Keratinocyte (primary cell): ENCODE data around the gene TAS2R8. TPM values are rescaled to one million over a fixed set of nuclear protein-coding genes. Genes with fewer than 3 reads are reported as not detected.

Source experiments
- DNase-seq: peaks from one replicate; pipeline ENCODE4 v3.0.0-alpha.2; 2011; ENCODE audit warnings: low read depth, missing footprints, low spot score
- FAIRE-seq: peaks from 2 replicates; lab custom pipeline; 2011; peaks lifted over from hg19 to GRCh38; lab: Jason Lieb, UNC
- H2AFZ ChIP-seq: 2 replicates; pipeline ENCODE4 v1.6.0; 2012; ENCODE audit warnings: low read length, control low read depth, inconsistent platforms; ENCODE audit not compliant: control insufficient read depth
- H3K27ac ChIP-seq: 2 replicates; pipeline ENCODE4 v1.5.1; 2011; ENCODE audit warnings: low read length; ENCODE audit not compliant: control insufficient read depth, insufficient read depth
- H3K27me3 ChIP-seq: 3 replicates; pipeline ENCODE4 v1.6.0; 2011; ENCODE audit warnings: low read length; ENCODE audit not compliant: control insufficient read depth, insufficient read depth; ENCODE audit errors: extremely low read depth
- H3K36me3 ChIP-seq, 2 experiments: 2 replicates in 1 of 2; 3 replicates in 1 of 2; pipeline ENCODE4 v1.5.1; 2011; ENCODE audit warnings: low read length in 2 of 2, mild to moderate bottlenecking in 1 of 2; ENCODE audit not compliant: control insufficient read depth in 2 of 2, insufficient read depth in 2 of 2; ENCODE audit errors: extremely low read depth in 1 of 2
- H3K4me1 ChIP-seq: 3 replicates; pipeline ENCODE4 v1.5.1; 2011; ENCODE audit warnings: low read length; ENCODE audit not compliant: control insufficient read depth, insufficient read depth; ENCODE audit errors: extremely low read depth
- H3K4me2 ChIP-seq: 3 replicates; pipeline ENCODE4 v1.6.0; 2011; ENCODE audit warnings: low read depth, low read length; ENCODE audit not compliant: control insufficient read depth, insufficient read depth; ENCODE audit errors: extremely low read depth
- H3K4me3 ChIP-seq, 3 experiments: fragments of 200-600 bp in 1 of 3; sonication (generic) in 1 of 3; 2 replicates in 2 of 3; 3 replicates in 1 of 3; pipeline ENCODE4 v1.5.1; 2011 to 2016; ENCODE audit warnings: low read length in 3 of 3, mild to moderate bottlenecking in 3 of 3, control low read depth in 2 of 3, inconsistent platforms in 1 of 3, low read depth in 1 of 3, mixed read lengths in 1 of 3, mixed run types in 1 of 3, moderate library complexity in 1 of 3; ENCODE audit not compliant: control insufficient read depth in 2 of 3, insufficient read depth in 2 of 3; ENCODE audit errors: extremely low read depth in 1 of 3
- H3K79me2 ChIP-seq: 2 replicates; pipeline ENCODE4 v1.6.0; 2012; ENCODE audit warnings: low read length; ENCODE audit not compliant: control insufficient read depth, insufficient read depth
- H3K9ac ChIP-seq: 3 replicates; pipeline ENCODE4 v1.6.0; 2011; ENCODE audit warnings: low read length; ENCODE audit not compliant: control insufficient read depth, insufficient read depth; ENCODE audit errors: extremely low read depth
- H3K9me1 ChIP-seq: 3 replicates; pipeline ENCODE4 v1.6.0; 2011; ENCODE audit warnings: low read length; ENCODE audit not compliant: control insufficient read depth, insufficient read depth; ENCODE audit errors: extremely low read depth
- H3K9me3 ChIP-seq: 2 replicates; pipeline ENCODE4 v1.5.1; 2012; ENCODE audit warnings: low read depth, low read length; ENCODE audit not compliant: control insufficient read depth
- H4K20me1 ChIP-seq: 3 replicates; pipeline ENCODE4 v1.6.0; 2011; ENCODE audit warnings: low read length; ENCODE audit not compliant: control insufficient read depth, insufficient read depth; ENCODE audit errors: extremely low read depth
- CTCF ChIP-seq, 3 experiments: IDR thresholded peaks in 1 of 3; conservative IDR thresholded peaks in 1 of 3; optimal IDR thresholded peaks in 1 of 3; 2 replicates in 2 of 3; 3 replicates in 1 of 3; pipeline versions ENCODE3 to v1.5.1; 2011; ENCODE audit warnings: low read length in 3 of 3, mild to moderate bottlenecking in 3 of 3, moderate library complexity in 2 of 3, control low read depth in 1 of 3, inconsistent platforms in 1 of 3; ENCODE audit not compliant: insufficient read depth in 2 of 3; ENCODE audit errors: extremely low read depth in 1 of 3
- EZH2 ChIP-seq: IDR thresholded peaks from one replicate; pipeline ENCODE4 v1.6.1; 2012; ENCODE audit warnings: inconsistent platforms, mild to moderate bottlenecking, low read length, moderate library complexity
- dilution Hi-C: fragments of 300-500 bp; cut with MboI; formaldehyde crosslinking; loops from one replicate; pipeline ENCODE4 v1.7.0; 2020; ENCODE audit warnings: low sequenced_read_pairs; ENCODE audit not compliant: extremely low pct_ligation_motif_present
- polyA minus RNA-seq, 3 experiments: library from RNA; depleted of rRNA, polyadenylated mRNA; stranded (reverse); fragments of >200 nt; gene quantifications; 1 replicate in 1 of 3; 2 replicates in 1 of 3; 3 replicates in 1 of 3; pipeline ENCODE4 v1.2.3, GENCODE V29; 2011
- polyA plus RNA-seq, 5 experiments: library from polyadenylated mRNA; depleted of rRNA in 3 of 5; stranded (reverse) in 3 of 5; stranded (forward) in 1 of 5; unstranded in 1 of 5; fragments of >200 nt; gene quantifications; 1 replicate in 1 of 5; 2 replicates in 3 of 5; 3 replicates in 1 of 5; pipeline versions ENCODE4 v1.2.1 to v1.2.3, GENCODE V29; 2011 to 2012; ENCODE audit warnings: missing spikeins in 2 of 5, low read depth in 1 of 5, low replicate concordance in 1 of 5

Gene TAS2R8
- polyA plus RNA-seq, result not detected in 3 replicates
- not detected for polyA plus RNA-seq (2011; ENCODE audit: low read depth)
- polyA plus RNA-seq (2011; cell fraction: cytosol; rRNA removed), result not detected in 2 replicates
- 0.15 TPM in 2 replicates for polyA plus RNA-seq (2011; cell fraction: nucleus; rRNA removed)
- not detected in 2 replicates for polyA plus RNA-seq (2012; ENCODE audit: low replicate concordance)
- polyA minus RNA-seq, result 0.32 TPM in 1 of 3 replicates, not detected in the others
- polyA minus RNA-seq (2011; cell fraction: cytosol; rRNA and poly(A)+ RNA removed), result not detected
- 0.63 and 2.1 TPM in 2 replicates for polyA minus RNA-seq (2011; cell fraction: nucleus; rRNA and poly(A)+ RNA removed)

- H3K27me3 ChIP-seq, result no peaks in the 10 kb centered on the region
- TF ChIP-seq CTCF (optimal IDR thresholded peaks at IDR 0.05 in 1 of 3, IDR thresholded peaks at IDR 0.05 in 1 of 3, conservative IDR thresholded peaks at IDR 0.05 in 1 of 3; ENCODE audit: extremely low read depth in 1 of 3, insufficient read depth in 2 of 3, low read length in 3 of 3) (no peak), EZH2 (no peak)
- H3K9me3 ChIP-seq, result no peaks in the 10 kb centered on the region
- H3K36me3 ChIP-seq, result no peaks in the 10 kb centered on the region
- no peak for DNase-seq
- no peaks in the 10 kb centered on the region for H3K79me2 ChIP-seq
- no peak within 1 kb of the TSS for H2AFZ ChIP-seq
- FAIRE-seq, result no peak
- no peaks in the 10 kb centered on the region for H3K4me1 ChIP-seq
- dilution Hi-C loops, result no loop called here
- H3K27ac ChIP-seq, result no peak within 1 kb of the TSS
- no peaks in the 10 kb centered on the region for H3K9me1 ChIP-seq
- no peak within 1 kb of the TSS for H3K9ac ChIP-seq
- no peak within 1 kb of the TSS for H3K4me3 ChIP-seq
- H3K4me2 ChIP-seq, result no peak within 1 kb of the TSS
- H4K20me1 ChIP-seq, result no peaks in the 10 kb centered on the region
Measured at GRCh38 chr12:10807186-10807585, at the start of gene TAS2R8. TSS of gene TAS2R8 (minus strand) at chr12:10807286. CDS start at chr12:10806980, 306 bp downstream.

GRCh38 chr12:10855807-10856206 lies 48.7 kb upstream of the TAS2R8 start:
- no peak overlapping the region for H2AFZ ChIP-seq
- H3K36me3 ChIP-seq, result peaks cover 0 to 3% of the 10 kb centered on the region in 2 experiments
- dilution Hi-C loops, result no loop called here
- TF ChIP-seq EZH2 (no peak), CTCF (optimal IDR thresholded peaks at IDR 0.05 in 1 of 3, IDR thresholded peaks at IDR 0.05 in 1 of 3, conservative IDR thresholded peaks at IDR 0.05 in 1 of 3; ENCODE audit: extremely low read depth in 1 of 3, insufficient read depth in 2 of 3, low read length in 3 of 3) (no peak)
- H3K9ac ChIP-seq, result no peak overlapping the region
- FAIRE-seq (no peak), DNase-seq (no peak)
- H3K9me3 ChIP-seq, result peaks cover 3% of the 10 kb centered on the region
- no peaks in the 10 kb centered on the region for H3K9me1 ChIP-seq
- no peak overlapping the region for H3K4me3 ChIP-seq
- H3K4me2 ChIP-seq, result no peak overlapping the region
- H3K27me3 ChIP-seq, result no peaks in the 10 kb centered on the region
- H3K27ac ChIP-seq, result no peak overlapping the region
- H3K4me1 ChIP-seq, result no peaks in the 10 kb centered on the region
- no peaks in the 10 kb centered on the region for H3K79me2 ChIP-seq
- no peaks in the 10 kb centered on the region for H4K20me1 ChIP-seq
